Activated CD4-positive, alpha-beta T cell treated with anti-CD3 and anti-CD28 coated beads, Interleukin-2, Interleukin-6, amounts not matched to agents 100 ng/mL and 50 ng/mL, durations not matched to agents 16 hours and 8 hours (primary cell): Measurements from ENCODE around the gene SLC5A2.
"Not testable (repeated sequence)": the region's sequence is repeated elsewhere in the genome, so short reads cannot be mapped to it uniquely, and the experiment has no call there.

ENCODE experiments used
- DNase-seq: peaks from one replicate; pipeline ENCODE4 v3.0.0-alpha.2; 2020

The SLC5A2 gene

GRCh38 chr16:31501966-31502348, 19.0 kb downstream of the SLC5A2 start:
- no peak for DNase-seq

- no peak for DNase-seq
These were observed 20.1 kb downstream of the SLC5A2 start for GRCh38 chr16:31502981-31503380.

GRCh38 chr16:31503555-31503954, 20.6 kb downstream of the SLC5A2 start:
- not testable (repeated sequence) for DNase-seq

DNA sequence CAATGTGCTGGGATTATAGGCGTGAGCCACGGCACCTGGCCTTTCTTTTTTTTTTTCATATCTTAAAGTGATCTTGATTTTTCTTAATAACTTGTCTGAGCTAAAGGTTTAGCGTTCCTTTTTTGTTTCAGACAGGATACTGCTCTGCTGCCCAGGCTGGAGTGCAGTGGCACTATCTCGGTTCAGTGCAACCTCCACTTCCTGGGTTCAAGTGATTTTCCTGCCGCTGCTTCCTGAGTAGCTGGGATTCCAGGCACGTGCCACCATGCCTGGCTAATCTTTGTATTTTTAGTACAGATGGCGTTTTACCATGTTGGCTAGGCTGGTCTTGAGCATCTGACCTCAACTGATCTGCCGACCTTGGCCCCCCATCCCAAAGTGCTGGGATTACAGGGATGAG, 21.2 kb downstream of the SLC5A2 start:
- DNase-seq = no peak

- DNase-seq = peak; percentile 81
These were observed 22.6 kb downstream of the SLC5A2 start for GRCh38 chr16:31505483-31505882.

DNA sequence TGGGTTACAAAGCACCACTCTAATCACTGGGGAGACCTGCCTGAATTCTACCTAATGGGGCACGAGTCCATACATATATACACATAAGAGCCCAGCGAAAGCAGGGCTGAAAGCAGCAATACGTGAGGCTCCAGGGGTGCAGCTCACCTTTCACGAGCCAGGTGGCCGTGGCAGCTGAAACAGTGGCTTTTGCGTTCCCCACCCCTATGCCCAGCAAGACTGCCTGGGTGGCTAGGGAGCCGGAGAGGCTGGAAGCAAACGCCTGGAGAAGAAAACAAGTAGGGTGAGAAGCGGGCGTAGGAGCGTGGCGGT, 24.6 kb downstream of the SLC5A2 start:
- DNase-seq = no peak

GRCh38 chr16:31507929-31508705, 25.2 kb downstream of the SLC5A2 start, which contains the start of gene RUSF1:
Gene RUSF1, minus strand, starts transcription at chr16:31508391. Its CDS starts 18 bp downstream, at chr16:31508373.
- DNase-seq = peak; percentile 92

- no peak for DNase-seq
These were observed 25.8 kb downstream of the SLC5A2 start for GRCh38 chr16:31508706-31509195.

DNA sequence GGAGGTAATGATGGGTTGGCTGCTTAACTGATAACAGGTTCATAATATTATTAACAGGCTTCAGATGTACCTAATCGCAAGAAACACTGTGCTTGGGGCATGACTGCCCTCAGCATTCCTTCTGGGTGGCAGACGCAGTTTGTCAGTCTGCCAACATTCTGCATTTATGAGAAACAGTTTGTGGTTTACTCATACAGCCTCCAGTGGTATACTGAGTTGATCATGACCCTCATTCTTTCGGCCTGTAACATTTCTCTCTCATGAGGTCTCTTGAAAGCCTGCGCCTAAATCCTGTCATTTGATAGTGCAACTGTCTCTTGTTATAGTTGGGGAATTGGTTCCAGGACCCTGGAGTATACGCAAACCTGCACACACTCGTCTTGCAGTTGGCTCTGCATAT, 30.2 kb downstream of the SLC5A2 start:
- no peak for DNase-seq

GRCh38 chr16:31513884-31514283, 31.0 kb downstream of the SLC5A2 start:
- no peak for DNase-seq

DNA sequence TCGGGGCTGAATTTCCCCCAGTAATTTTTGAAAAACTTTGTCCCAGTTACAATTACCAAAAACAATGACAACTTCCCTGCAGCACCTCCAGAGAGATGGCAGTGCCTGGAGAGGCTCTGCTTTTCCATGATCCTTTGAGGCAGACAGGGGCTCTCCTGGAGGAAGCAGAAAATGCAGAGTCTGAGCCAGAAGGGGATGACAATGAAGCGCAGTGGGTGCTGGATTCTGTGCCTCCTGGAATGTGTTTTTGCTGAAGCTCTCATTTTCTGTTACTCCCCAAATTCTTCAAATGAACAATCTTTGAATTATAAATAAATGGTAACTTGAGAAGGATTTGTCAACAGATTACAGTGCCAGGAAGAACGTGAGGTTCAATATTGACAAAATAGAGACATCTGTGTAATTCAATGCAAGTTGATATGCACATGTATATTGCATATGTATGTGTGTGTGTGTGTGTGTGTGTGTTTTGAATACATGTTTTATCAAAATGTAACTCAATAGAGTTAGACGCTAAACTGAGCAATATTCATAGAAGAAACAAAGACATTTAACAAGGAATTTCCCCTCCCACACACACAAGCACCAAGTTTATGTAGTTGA, 35.0 kb downstream of the SLC5A2 start:
- no peak for DNase-seq

- no peak for DNase-seq
These were observed 37.0 kb downstream of the SLC5A2 start for GRCh38 chr16:31519759-31520431.

DNA sequence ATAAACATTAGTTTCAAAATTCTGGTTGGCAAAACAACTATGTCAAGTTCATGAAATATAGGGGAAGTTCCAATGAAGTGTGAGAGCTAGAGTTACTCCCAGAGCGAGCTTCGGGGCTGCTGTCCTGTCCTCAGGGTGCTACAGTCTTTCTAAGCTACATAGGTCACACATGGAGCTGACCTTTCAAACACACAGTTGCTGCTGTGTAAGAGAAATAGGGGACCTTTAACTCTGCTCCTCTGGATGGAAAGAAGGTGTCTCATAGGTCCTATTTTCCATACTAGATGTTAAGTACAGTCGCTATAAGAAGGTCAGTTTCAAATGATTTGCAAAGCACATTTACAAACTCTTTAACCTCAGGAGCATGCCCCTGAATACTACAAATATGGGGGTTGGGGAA, 38.4 kb downstream of the SLC5A2 start:
- no peak for DNase-seq

GRCh38 chr16:31522071-31522470, 39.1 kb downstream of the SLC5A2 start:
- no peak for DNase-seq

- DNase-seq = not testable (repeated sequence)
These were observed 40.8 kb downstream of the SLC5A2 start for GRCh38 chr16:31523768-31524167.

- no peak for DNase-seq
These were observed 42.2 kb downstream of the SLC5A2 start for GRCh38 chr16:31525113-31525512.

- no peak for DNase-seq
These were observed 44.9 kb downstream of the SLC5A2 start, which contains the start of gene AHSP for GRCh38 chr16:31527734-31528274. Gene AHSP, plus strand, starts transcription at chr16:31527900. Its CDS starts 240 bp downstream, at chr16:31528140.

GRCh38 chr16:31528523-31529107, 45.7 kb downstream of the SLC5A2 start:
- DNase-seq = no peak

- DNase-seq = no peak
These were observed 46.4 kb downstream of the SLC5A2 start for GRCh38 chr16:31529108-31529936.

GRCh38 chr16:31529937-31530312, 47.0 kb downstream of the SLC5A2 start:
- DNase-seq = no peak

- DNase-seq = no peak
These were observed 47.5 kb downstream of the SLC5A2 start for GRCh38 chr16:31530405-31530804.

DNA sequence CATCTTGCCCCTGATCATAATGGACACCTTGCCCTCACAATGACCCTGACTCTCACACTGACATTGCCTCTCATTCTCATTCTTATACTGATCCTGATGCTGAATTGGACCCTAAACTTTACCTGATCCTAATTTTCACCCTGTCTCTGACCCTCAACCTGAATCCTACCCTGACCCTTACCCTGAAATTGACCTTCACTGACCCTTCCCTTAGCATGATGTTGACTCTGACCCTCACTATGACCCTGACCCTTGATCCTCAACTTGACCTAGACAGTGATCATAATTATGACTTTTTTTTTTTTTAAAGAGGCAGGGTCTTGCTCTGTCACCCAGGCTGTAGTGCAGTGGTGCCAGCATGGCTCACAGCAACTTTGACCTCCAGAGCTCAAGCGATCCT, 48.2 kb downstream of the SLC5A2 start:
- DNase-seq = no peak
